HG03460 (cell line): Measurements from ENCODE around the gene AP1G2.
"Not testable (repeated sequence)": the region's sequence is repeated elsewhere in the genome, so short reads cannot be mapped to it uniquely, and the experiment has no call there.

Experiments used
- ATAC-seq: cut with Tn5 transposase; IDR thresholded peaks from one replicate; pipeline ENCODE4 v1.9.1; 2021; ENCODE audit not compliant: unreplicated experiment

AP1G2 gene

DNA sequence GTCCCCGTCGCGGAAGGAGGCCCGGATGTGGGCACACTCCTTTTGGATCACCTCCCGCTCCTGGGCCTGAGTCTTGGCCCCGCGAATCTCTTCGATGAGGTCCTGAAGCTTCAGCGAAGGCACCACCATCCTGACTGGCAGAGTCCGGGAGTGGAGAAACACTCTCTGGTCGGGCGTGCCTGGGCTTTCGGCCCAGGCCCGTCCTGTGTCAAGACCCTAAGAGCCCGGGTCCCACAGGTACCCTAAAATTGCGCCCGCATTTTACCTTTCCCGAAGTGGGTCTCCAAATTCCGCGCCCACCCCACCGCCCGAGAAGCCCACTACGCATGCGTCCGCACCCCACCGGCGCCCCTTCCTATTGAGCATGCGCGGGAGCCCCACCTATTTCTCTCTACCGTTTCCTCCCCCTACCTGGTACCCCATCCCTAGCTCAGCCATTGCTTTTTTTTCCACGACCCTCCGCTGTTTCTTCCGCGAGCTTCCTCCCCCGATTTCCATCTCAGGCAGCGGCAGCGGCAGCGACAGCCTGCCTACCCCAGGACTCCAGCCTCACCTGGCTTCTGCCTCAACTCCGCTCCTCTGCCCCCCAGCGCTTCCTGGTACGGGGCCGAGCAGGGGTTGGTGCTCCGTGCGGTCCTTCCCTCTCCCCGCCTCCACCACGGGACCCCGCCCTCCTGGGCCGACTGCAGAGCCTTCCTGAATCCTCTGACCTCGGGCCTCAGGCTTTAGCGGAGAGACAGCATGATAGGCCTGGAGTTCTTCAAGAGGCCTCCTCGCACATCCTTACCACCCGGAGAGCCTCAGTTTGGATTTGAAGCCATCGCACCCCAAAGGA is at the start of gene AP1G2:
TSS of gene AP1G2 (minus strand) at position 606 of the 835 bp plus-strand sequence. CDS start at position 129, 477 bp downstream.
- ATAC-seq: peak; percentile 89

GRCh38 chr14:23615856-23616255 is 48.3 kb upstream of the AP1G2 start:
- ATAC-seq: no peak

- ATAC-seq: no peak
Observed at GRCh38 chr14:23614395-23614828, 46.8 kb upstream of the AP1G2 start.

GRCh38 chr14:23613242-23614070 is 45.9 kb upstream of the AP1G2 start:
- no peak for ATAC-seq

DNA sequence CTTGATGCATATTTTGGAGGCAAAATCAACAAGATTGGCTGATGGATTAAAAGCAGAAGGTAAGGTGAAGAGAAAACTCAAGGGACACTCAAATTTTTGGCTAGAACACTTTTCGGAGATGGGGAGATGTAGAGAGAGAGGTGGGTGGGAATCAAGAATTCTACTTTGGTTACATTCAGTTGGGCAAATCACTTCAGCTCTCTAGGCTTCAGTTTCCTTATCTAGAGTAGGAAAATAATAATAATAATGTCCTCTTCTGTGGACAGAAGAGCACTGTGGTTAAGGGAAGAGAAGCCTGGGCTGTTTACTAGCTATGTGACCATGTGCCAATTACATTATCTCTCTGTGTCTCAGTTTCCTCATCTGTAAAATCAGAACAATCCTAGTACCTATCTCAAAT is 45.2 kb upstream of the AP1G2 start:
- ATAC-seq: no peak

DNA sequence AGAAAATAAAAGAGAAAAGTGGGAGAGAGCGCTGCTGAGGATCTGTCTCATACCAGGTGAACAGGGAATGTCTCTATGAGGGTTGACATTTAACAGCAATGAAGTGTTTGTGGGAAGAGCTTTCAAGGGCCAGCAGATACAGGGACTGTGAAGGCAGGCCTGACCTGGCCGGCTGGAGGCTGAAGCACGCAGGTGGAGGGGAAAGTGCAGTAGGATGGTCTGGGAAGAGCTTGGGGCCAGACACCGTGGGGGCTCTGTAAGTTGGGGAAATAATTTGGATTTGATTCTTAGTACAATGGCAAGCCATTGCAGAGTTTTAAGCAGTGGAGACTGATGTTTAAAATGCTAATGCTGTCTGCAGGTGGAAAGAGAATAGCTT is 44.8 kb upstream of the AP1G2 start:
- no peak for ATAC-seq

GRCh38 chr14:23610815-23611289 is 43.3 kb upstream of the AP1G2 start:
- no peak for ATAC-seq

GRCh38 chr14:23610090-23610814 is 42.7 kb upstream of the AP1G2 start:
- ATAC-seq: no peak

DNA sequence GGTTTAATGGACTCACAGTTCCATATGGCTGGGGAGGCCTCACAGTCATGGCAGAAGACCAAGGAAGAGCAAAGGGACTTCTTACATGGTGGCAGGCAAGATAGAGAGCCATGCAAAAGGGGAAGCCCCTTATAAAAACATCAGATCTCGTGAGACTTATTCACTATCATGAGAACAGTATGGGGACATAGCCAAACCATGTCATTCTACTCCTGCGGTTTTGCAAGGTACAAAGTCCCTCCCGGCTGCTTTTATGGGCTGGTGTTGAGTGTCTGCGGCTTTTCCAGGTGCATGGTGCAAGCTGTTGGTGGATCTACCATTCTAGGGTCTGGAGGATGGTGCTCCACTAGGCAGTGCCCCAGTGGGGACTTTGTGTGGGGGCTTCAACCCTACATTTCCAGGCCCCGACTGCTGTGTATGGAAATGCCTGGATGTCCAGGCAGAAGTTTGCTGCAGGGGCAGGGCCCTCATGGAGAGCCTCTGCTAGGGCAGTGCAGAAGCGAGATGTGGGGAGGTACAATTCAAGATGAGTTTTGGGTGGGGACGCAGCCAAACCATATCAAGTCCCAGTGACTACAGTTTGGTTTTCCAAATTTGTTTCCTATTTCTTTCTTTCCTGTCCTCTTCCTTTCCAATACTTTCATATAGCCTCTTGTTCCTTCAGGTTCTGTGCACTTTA is 42.0 kb upstream of the AP1G2 start:
- ATAC-seq: not testable (repeated sequence)

DNA sequence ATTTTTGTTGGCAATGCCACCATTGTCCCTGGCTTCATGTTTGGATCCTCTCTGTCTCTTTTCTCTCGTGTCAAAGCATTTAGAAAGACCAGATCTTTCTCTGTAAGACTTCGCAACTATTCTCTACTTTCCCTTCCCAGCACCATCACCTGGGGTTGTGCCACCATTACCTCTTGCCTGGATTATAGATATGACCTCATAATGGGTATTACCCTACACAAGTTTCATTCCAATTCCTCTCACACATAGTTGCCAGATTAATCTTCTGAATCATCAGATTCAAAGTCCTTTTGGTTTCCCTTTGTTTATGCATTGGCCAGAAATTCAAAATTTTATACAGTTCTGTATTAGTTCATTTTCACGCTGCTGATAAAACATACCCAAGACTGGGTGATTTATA is 41.4 kb upstream of the AP1G2 start:
- no peak for ATAC-seq

GRCh38 chr14:23608454-23608853 is 40.9 kb upstream of the AP1G2 start:
- no peak for ATAC-seq

GRCh38 chr14:23605931-23606585 is 38.5 kb upstream of the AP1G2 start:
- peak; percentile 78 for ATAC-seq

DNA sequence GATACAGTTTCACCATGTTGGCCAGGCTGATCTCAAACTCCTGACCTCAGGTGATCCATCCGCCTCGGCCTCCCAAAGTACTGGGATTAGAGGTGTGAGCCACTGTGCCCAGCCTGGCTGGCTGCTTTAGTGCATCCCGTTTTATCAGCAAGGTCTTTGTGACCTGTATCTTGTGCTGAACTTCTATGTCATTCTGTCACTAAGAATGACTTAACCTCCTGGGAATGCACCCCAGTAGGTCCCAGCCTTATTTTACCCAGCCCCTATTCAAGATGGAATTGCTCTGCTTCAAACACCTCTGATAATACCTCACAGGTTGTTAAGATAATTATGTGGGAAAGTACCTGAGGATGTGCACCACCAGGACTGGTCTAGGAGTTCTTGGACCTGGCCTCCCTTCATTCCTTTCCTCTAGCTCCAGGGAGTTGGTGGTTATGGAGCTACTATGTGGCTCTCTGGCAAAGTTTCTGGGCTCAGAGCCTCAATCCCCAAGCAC is 37.1 kb upstream of the AP1G2 start:
- ATAC-seq: no peak

DNA sequence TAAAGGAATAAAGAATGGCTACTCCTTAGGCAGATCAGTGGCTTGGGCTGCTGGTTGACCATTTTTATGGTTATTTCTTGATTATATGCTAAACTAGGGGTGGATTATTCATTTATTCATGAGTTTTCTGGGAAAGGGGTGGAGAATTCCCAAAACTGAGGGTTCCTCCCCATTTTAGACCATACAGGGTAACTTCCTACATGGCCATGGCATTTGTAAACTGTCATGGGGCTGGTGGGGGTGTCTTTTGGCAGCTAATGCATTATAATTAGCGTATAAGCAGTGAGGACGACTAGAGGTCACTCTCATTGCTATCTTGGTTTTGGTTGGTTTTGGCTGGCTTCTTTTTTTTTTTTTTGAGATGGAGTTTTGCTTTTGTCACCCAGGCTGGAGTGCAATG is 36.6 kb upstream of the AP1G2 start:
- ATAC-seq: no peak

DNA sequence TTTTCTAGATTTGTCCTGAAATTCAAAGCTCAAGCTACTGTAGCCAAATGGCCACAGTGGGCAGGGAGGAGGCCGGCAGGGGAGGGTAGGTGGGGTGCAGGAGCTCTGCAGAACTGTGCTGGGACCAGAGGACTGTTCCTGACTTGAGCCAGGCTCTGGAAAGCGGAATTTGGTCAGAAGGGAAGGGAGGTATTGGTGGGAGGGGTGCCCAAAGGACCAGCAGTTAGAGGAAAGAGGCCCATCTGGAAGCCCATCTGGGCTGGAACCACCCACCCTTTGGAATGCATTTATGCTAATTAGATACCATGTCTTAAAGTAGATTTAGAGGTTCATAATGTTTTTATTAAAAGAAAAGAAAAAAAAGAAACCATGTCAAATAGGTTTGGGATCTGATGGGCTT is 35.5 kb upstream of the AP1G2 start:
- no peak for ATAC-seq

DNA sequence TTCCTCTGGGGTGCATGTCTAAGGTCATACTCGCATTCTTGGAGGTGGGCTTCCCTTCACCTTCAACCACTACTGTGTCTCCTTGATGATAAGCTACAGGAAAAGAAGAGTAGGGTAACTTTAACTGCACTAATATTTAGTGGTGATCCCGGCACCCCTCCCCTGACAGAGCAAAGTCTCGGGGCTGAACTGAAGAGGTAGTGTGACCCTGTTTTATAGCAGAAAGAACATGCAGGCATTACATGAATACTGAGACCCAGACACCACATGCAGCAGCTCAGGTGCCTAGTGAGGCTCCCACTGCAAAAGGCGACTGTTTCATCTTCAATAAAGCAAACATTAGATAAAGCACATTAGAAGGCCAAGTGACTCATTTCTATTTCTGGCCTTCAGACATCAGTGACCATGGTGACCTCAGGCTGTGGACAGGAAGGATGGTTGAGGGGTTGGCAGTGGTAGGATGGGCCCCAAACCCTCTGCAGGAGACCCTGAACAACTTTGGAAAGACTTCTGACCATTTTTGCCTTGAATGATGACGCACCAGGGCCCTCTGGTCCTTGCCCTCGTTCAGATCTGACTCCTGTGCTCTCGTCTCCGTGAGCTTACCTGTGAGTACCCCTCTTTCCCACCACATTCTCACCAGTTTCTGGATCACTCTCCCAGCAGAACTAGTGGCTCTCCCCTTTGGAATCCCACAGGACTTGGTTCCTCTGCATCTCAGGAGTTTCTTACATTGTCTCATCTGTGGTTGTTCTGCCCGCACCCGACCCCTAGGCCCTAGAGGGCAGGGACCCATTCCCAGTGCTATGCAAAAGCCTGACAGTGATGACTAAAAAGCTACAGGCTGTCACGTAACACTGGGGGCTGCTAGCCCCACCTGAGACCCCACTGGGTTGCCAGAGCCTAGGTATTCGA is 34.8 kb upstream of the AP1G2 start:
- ATAC-seq: no peak

DNA sequence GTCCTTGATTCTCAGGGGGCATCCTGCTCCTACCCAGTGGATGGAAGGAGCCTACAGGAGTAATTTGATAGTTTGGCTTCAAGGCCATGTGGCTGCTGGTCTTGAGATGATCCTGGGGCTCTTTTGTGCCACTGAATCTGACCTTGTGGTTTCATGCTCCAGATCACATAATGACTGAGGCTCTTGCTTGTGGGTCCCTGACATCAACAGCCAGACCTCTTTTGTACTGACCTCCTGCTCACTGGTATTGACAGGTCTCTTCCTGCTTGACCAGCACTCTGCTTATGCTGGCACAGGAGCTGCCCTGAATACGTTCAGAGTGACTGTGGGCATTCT is 34.2 kb upstream of the AP1G2 start:
- ATAC-seq: no peak

GRCh38 chr14:23601424-23601823 is 33.8 kb upstream of the AP1G2 start:
- ATAC-seq: no peak

GRCh38 chr14:23600806-23601205 is 33.2 kb upstream of the AP1G2 start:
- ATAC-seq: no peak
